ENCODE results near the gene ZNF189. TPM values are rescaled to one million over a fixed set of nuclear protein-coding genes. Genes with fewer than 3 reads are reported as not detected.

ZNF189 gene
- total RNA-seq, 4 donors from 2014 or later, result 17.0 to 29.2 (median 21.0) TPM

DNA sequence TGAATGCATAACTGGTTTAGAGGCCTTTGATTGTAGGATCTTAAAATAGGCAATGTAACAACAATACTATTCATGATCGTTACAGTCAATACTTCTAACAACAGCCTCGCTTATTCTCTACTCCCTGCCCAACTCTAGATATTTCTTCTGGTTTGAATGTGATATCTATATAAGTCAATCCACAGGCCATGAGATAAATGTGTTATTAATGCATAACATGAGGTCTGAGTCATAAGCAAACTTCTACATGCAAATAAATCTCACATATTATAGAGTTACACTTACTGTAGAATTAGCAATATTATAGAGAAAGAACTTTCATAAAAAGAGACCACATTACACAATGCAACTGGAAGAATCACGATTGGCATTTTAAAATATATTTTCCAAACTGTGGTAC lies 39.9 kb downstream of the ZNF189 start:
- DNase-seq (ENCODE audit: low spot score), result no peak
- TF ChIP-seq, protein P1, sequence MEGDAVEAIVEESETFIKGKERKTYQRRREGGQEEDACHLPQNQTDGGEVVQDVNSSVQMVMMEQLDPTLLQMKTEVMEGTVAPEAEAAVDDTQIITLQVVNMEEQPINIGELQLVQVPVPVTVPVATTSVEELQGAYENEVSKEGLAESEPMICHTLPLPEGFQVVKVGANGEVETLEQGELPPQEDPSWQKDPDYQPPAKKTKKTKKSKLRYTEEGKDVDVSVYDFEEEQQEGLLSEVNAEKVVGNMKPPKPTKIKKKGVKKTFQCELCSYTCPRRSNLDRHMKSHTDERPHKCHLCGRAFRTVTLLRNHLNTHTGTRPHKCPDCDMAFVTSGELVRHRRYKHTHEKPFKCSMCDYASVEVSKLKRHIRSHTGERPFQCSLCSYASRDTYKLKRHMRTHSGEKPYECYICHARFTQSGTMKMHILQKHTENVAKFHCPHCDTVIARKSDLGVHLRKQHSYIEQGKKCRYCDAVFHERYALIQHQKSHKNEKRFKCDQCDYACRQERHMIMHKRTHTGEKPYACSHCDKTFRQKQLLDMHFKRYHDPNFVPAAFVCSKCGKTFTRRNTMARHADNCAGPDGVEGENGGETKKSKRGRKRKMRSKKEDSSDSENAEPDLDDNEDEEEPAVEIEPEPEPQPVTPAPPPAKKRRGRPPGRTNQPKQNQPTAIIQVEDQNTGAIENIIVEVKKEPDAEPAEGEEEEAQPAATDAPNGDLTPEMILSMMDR (IDR thresholded peaks at IDR 0.05), result no peak
- no peak for ATAC-seq (ENCODE audit: low FRiP score)

DNA sequence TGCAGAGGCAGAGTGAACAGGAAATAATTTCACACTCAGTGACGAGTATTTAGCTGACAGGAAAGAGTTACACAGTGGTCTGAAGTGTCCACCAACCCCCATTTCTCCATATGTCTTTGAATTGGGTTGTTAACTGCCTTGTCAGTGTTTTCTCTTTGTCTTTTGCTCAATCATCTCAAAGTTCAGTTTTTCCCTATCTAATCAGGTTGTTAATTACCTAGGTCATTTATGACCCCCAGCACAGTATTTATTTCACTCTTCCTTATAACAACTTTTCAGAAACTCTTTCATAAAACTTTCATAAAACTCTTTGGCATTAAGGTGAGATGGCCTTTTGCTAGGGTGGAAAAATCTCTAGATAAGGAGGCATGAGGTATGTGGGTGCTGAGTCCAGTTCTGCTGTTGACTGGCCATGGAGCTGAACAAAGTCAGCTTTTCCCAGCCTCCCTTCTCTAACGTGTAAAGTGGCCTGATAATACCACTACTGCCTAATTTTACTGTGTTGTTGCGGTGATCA lies 42.1 kb downstream of the ZNF189 start:
- DNase-seq (ENCODE audit: low spot score) (no peak), ATAC-seq (ENCODE audit: low FRiP score) (no peak)
- TF ChIP-seq, protein P1 (IDR thresholded peaks at IDR 0.05), result no peak

DNA sequence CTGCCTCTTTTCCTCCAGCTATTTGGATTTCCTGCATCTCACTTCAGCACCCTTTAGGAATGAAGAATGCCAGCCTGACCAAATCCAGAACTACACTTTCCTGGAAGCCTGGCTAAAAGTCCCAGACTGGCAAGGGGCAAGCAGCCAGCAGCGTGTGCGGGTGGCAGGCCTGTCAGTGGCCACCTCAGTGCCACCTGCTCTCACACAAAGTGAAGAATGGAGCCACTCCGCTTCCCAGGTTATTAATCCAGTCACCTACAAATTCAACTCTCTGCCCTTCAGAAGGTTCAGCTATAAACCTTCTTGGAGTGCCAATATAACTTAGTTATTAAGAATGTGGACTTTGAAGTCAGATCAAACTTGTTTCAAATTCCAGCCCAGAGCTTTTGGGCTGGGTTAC lies 43.7 kb downstream of the ZNF189 start:
- DNase-seq (ENCODE audit: low spot score) (no peak), ATAC-seq (ENCODE audit: low FRiP score) (no peak)
- TF ChIP-seq, protein P1 (IDR thresholded peaks at IDR 0.05), result no peak

- DNase-seq (ENCODE audit: low spot score), result no peak
- TF ChIP-seq, protein P1 (IDR thresholded peaks at IDR 0.05), result no peak
- ATAC-seq (ENCODE audit: low FRiP score), result no peak
These were observed 44.1 kb downstream of the ZNF189 start for GRCh38 chr9:101442736-101443135.

DNA sequence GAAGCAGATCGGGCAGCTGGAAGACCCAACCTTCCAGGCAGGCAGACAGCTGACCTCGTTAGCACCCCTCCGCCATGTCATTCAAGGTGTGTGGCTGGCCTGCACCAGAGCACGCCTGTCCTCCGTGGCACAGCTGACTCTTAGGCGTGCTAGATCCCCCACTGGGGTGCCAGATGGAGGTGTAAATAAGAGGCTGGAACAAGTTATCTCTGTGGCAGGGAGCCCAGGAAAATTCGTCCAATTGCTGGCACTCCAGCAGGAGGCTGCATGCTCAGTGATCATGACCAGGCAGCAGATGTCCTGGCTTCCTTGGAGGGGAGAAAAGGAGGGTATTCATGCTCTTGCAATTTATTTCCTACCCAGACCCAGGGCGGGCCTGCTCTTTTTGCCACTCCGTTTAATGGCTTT lies 44.7 kb downstream of the ZNF189 start:
- TF ChIP-seq, protein P1 (IDR thresholded peaks at IDR 0.05), result no peak
- DNase-seq (ENCODE audit: low spot score) (no peak), ATAC-seq (ENCODE audit: low FRiP score) (no peak)

DNA sequence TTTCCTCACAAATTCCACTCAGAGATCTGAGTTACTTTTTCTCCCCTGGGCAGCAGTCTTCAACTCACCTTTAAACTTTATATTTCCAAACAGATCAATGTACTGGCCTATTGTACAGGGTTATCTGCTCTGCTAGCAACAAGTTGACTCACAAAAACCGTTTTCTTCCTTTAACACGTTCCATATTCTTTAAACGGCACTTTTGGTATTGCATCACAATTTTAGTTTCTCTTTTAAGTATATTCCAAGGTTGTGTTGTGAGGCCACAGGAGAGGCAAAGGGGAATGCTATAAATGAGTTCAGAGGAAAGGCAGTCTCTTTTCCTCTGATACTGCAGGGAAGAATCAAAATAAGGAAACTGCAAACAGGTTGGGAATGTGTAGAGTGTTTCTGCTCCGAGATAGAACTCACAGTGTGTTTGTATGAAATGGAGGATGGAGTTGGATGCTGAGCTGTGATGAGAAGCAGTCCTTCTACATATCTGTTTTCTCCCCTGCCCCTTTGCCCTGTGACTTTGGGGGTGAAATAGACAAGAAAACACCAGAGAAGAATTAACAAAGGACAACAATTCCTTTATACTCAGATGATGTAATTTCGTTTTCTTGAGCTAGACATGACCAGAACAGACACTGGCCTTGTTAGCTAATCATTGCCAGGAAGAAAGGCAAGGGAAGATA lies 46.8 kb downstream of the ZNF189 start:
- no peak for ATAC-seq (ENCODE audit: low FRiP score)
- TF ChIP-seq, protein P1 (IDR thresholded peaks at IDR 0.05), result no peak

GRCh38 chr9:101446732-101447131 lies 48.1 kb downstream of the ZNF189 start:
- no peak for ATAC-seq (ENCODE audit: low FRiP score)
- TF ChIP-seq, protein P1 (IDR thresholded peaks at IDR 0.05), result no peak
- DNase-seq (ENCODE audit: low spot score), result no peak

More for the DNA sequence above, 46.8 kb downstream of the ZNF189 start:
- no peak for DNase-seq (ENCODE audit: low spot score)

All from omental fat pad (tissue), 4 donors.